Rectal smooth muscle tissue (tissue), 1 donor: Measurements from ENCODE around the gene MGMT.

Experiments used
- H3K27ac ChIP-seq: one replicate; pipeline ENCODE4 v1.7.0; 2013; ENCODE audit warnings: low read depth, low read length, inconsistent platforms
- H3K27me3 ChIP-seq: one replicate; pipeline ENCODE4 v1.7.0; 2013; ENCODE audit warnings: low read length; ENCODE audit not compliant: control insufficient read depth, insufficient read depth
- H3K36me3 ChIP-seq: one replicate; pipeline ENCODE4 v1.7.0; 2013; ENCODE audit warnings: low read length; ENCODE audit not compliant: control insufficient read depth, insufficient read depth
- H3K4me1 ChIP-seq: one replicate; pipeline ENCODE4 v1.7.0; 2013; ENCODE audit warnings: low read length; ENCODE audit not compliant: control insufficient read depth, insufficient read depth
- H3K4me3 ChIP-seq: one replicate; pipeline ENCODE4 v1.7.0; 2013; ENCODE audit warnings: low read length
- H3K9ac ChIP-seq: one replicate; pipeline ENCODE4 v1.7.0; 2013; ENCODE audit warnings: low read length

MGMT gene

GRCh38 chr10:129690248-129691070 lies 223.4 kb downstream of the MGMT start:
- Histone ChIP-seq H3K4me3 (no peak overlapping the region), H3K27ac (no peak overlapping the region), H3K9ac (no peak overlapping the region)

GRCh38 chr10:129692695-129693094 lies 225.7 kb downstream of the MGMT start:
- Histone ChIP-seq H3K4me1 (no peaks in the 10 kb centered on the region), H3K4me3 (no peak overlapping the region), H3K36me3 (no peaks in the 10 kb centered on the region), H3K9ac (no peak overlapping the region), H3K27me3 (no peaks in the 10 kb centered on the region), H3K27ac (no peak overlapping the region)

More at GRCh38 chr10:129690248-129691070, 223.4 kb downstream of the MGMT start:
- Histone ChIP-seq H3K27me3 (no peaks in the 10 kb centered on the region), H3K4me1 (no peaks in the 10 kb centered on the region), H3K36me3 (no peaks in the 10 kb centered on the region)

DNA sequence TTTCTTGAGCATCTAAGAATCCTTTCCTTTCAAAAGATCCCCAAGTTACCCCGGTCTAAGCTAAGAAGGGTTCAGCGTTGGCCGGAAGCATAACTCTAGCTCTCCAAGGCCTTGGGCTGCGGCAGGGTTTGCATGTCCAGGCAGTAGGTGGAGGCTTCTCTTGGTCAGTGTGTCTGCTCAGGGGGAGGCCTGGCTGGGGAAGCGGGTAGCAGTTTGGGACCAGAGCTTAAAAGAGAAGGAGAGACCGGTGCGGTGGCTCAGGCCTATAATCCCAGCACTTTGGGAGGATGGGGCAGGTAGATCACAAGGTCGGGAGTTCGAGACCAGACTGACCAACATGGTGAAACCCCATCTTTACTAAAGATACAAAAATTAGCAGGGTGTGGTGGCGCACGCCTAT lies 226.3 kb downstream of the MGMT start:
- H3K36me3 ChIP-seq = no peaks in the 10 kb centered on the region
- H3K4me1 ChIP-seq = no peaks in the 10 kb centered on the region

GRCh38 chr10:129694184-129694583 lies 227.1 kb downstream of the MGMT start:
- no peak overlapping the region for H3K27ac ChIP-seq
- no peak overlapping the region for H3K4me3 ChIP-seq
- H3K27me3 ChIP-seq = no peaks in the 10 kb centered on the region
- no peaks in the 10 kb centered on the region for H3K4me1 ChIP-seq
- H3K9ac ChIP-seq = no peak overlapping the region
- H3K36me3 ChIP-seq = no peaks in the 10 kb centered on the region

More for the DNA sequence above, 226.3 kb downstream of the MGMT start:
- Histone ChIP-seq H3K27me3 (no peaks in the 10 kb centered on the region), H3K9ac (no peak overlapping the region), H3K27ac (no peak overlapping the region), H3K4me3 (no peak overlapping the region)

GRCh38 chr10:129694691-129695243 lies 227.7 kb downstream of the MGMT start:
- Histone ChIP-seq H3K4me1 (no peaks in the 10 kb centered on the region), H3K27me3 (no peaks in the 10 kb centered on the region), H3K9ac (no peak overlapping the region), H3K4me3 (no peak overlapping the region), H3K36me3 (no peaks in the 10 kb centered on the region), H3K27ac (no peak overlapping the region)

DNA sequence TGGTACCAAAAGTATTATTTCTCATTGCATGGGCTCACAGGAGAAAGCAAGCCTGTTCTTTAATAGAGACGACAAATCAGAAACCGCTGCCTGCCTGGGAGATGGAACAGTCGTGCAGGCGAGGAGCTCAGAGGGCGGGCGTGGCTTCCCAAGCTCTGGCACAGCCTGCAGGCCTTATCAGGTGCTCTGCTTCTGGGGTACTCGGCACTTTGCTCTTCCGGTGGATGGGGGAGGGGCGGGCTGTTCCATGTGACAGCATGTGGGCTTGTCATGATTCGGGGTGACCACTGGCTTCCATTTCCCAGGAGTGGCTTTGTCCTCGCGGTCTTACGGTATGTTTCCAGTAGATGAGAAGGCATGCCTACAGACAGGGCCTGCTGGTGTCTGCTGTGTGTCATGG lies 228.6 kb downstream of the MGMT start:
- H3K27ac ChIP-seq = no peak overlapping the region
- no peaks in the 10 kb centered on the region for H3K4me1 ChIP-seq
- no peaks in the 10 kb centered on the region for H3K36me3 ChIP-seq
- H3K9ac ChIP-seq = no peak overlapping the region
- no peaks in the 10 kb centered on the region for H3K27me3 ChIP-seq
- H3K4me3 ChIP-seq = no peak overlapping the region

- Histone ChIP-seq H3K27me3 (no peaks in the 10 kb centered on the region), H3K36me3 (no peaks in the 10 kb centered on the region), H3K9ac (no peak overlapping the region), H3K4me1 (no peaks in the 10 kb centered on the region), H3K27ac (no peak overlapping the region), H3K4me3 (no peak overlapping the region)
Measured at GRCh38 chr10:129696636-129697035, 229.6 kb downstream of the MGMT start.

GRCh38 chr10:129697463-129698247 lies 230.6 kb downstream of the MGMT start:
- Histone ChIP-seq H3K4me3 (no peak overlapping the region), H3K36me3 (no peaks in the 10 kb centered on the region), H3K4me1 (no peaks in the 10 kb centered on the region), H3K9ac (no peak overlapping the region), H3K27me3 (no peaks in the 10 kb centered on the region), H3K27ac (no peak overlapping the region)

- no peak overlapping the region for H3K9ac ChIP-seq
- no peak overlapping the region for H3K27ac ChIP-seq
- H3K4me1 ChIP-seq = no peaks in the 10 kb centered on the region
- H3K36me3 ChIP-seq = no peaks in the 10 kb centered on the region
- H3K27me3 ChIP-seq = no peaks in the 10 kb centered on the region
- H3K4me3 ChIP-seq = no peak overlapping the region
Measured at GRCh38 chr10:129699722-129700340, 232.8 kb downstream of the MGMT start.

GRCh38 chr10:129702605-129703004 lies 235.6 kb downstream of the MGMT start:
- Histone ChIP-seq H3K9ac (no peak overlapping the region), H3K27ac (no peak overlapping the region), H3K27me3 (no peaks in the 10 kb centered on the region), H3K36me3 (no peaks in the 10 kb centered on the region), H3K4me3 (no peak overlapping the region), H3K4me1 (no peaks in the 10 kb centered on the region)

- no peaks in the 10 kb centered on the region for H3K4me1 ChIP-seq
- no peak overlapping the region for H3K4me3 ChIP-seq
- no peaks in the 10 kb centered on the region for H3K27me3 ChIP-seq
- H3K36me3 ChIP-seq = no peaks in the 10 kb centered on the region
- H3K27ac ChIP-seq = no peak overlapping the region
- no peak overlapping the region for H3K9ac ChIP-seq
Measured at GRCh38 chr10:129703287-129704137, 236.5 kb downstream of the MGMT start.
